Neural cell (in vitro differentiated cells): Measurements from ENCODE around the gene MYO1F. TPM values are rescaled to one million over a fixed set of nuclear protein-coding genes. Genes with fewer than 3 reads are reported as not detected.

Experiments
- H2AFZ ChIP-seq: fragments of 200-600, 300-800 bp; sonication (generic), shearing (Covaris generic); 2 replicates; pipeline ENCODE4 v1.6.0; 2014; ENCODE audit warnings: low read depth, mild to moderate bottlenecking, antibody characterized with exemption, low read length, moderate library complexity
- H3F3A ChIP-seq: fragments of 200-600 bp; shearing (Covaris generic); 2 replicates; pipeline ENCODE4 v1.6.1; 2016; ENCODE audit warnings: mild to moderate bottlenecking, moderate library complexity, mixed read lengths, antibody characterized with exemption, low read length; ENCODE audit not compliant: insufficient read depth, poor library complexity, severe bottlenecking
- H3K27ac ChIP-seq: fragments of 200-600, 300-800 bp; sonication (generic), shearing (Covaris generic); 2 replicates; pipeline ENCODE4 v1.5.1; 2014; ENCODE audit warnings: mild to moderate bottlenecking, low read length, moderate library complexity
- H3K27me3 ChIP-seq: fragments of 300-800, 200-600 bp; sonication (generic), shearing (Covaris generic); 2 replicates; pipeline ENCODE4 v1.6.0; 2014; ENCODE audit warnings: mild to moderate bottlenecking, low read depth, low read length, moderate library complexity; ENCODE audit not compliant: insufficient read depth
- H3K36me3 ChIP-seq: fragments of 300-800, 200-600 bp; sonication (generic), shearing (Covaris generic); 2 replicates; pipeline ENCODE4 v1.5.1; 2014; ENCODE audit warnings: mild to moderate bottlenecking, antibody characterized with exemption, low read length, moderate library complexity; ENCODE audit not compliant: insufficient read depth
- H3K4me2 ChIP-seq: fragments of 300-800, 200-600 bp; sonication (generic), shearing (Covaris generic); 2 replicates; pipeline ENCODE4 v1.6.0; 2014; ENCODE audit warnings: mild to moderate bottlenecking, low read length
- H3K4me3 ChIP-seq: fragments of 300-800, 200-600 bp; sonication (generic), shearing (Covaris generic); 2 replicates; pipeline ENCODE4 v1.5.1; 2014; ENCODE audit warnings: mild to moderate bottlenecking, low read length, moderate library complexity
- H3K79me2 ChIP-seq: fragments of 200-600 bp; shearing (Covaris generic); replicated peaks from 2 replicates; pipeline ENCODE4 v1.6.0; 2014; ENCODE audit warnings: mild to moderate bottlenecking, low read length, moderate library complexity; ENCODE audit not compliant: insufficient read depth
- H3K9ac ChIP-seq: fragments of 300-800, 200-600 bp; sonication (generic), shearing (Covaris generic); 2 replicates; pipeline ENCODE4 v1.6.1; 2016; ENCODE audit warnings: mild to moderate bottlenecking, low read length, mixed read lengths
- H3K9me2 ChIP-seq: fragments of 200-600 bp; shearing (Covaris generic); 2 replicates; pipeline ENCODE4 v1.6.1; 2016; ENCODE audit warnings: mild to moderate bottlenecking, low read length, mixed read lengths; ENCODE audit not compliant: insufficient read depth
- H3K9me3 ChIP-seq: fragments of 200-600, 300-800 bp; sonication (generic), shearing (Covaris generic); 2 replicates; pipeline ENCODE4 v1.6.1; 2016; ENCODE audit warnings: mild to moderate bottlenecking, mixed run types, low read length, moderate library complexity, mixed read lengths
- H4K20me1 ChIP-seq: fragments of 200-600 bp; shearing (Covaris generic); 2 replicates; pipeline ENCODE4 v1.6.1; 2016; ENCODE audit warnings: mild to moderate bottlenecking, mixed run types; ENCODE audit not compliant: insufficient read depth
- CTCF ChIP-seq: fragments of 450-650 bp; IDR thresholded peaks from 2 replicates; pipeline ENCODE4 v1.5.1; 2014; ENCODE audit warnings: antibody characterized with exemption, mild to moderate bottlenecking, moderate library complexity; ENCODE audit not compliant: poor library complexity, severe bottlenecking
- EP300 ChIP-seq: fragments of 450-650 bp; conservative IDR thresholded peaks from 2 replicates; pipeline ENCODE4 v1.6.1; 2014; ENCODE audit warnings: antibody characterized with exemption, mild to moderate bottlenecking, moderate library complexity; ENCODE audit not compliant: poor library complexity, severe bottlenecking
- EZH2 ChIP-seq: fragments of 200-600, 300-800 bp; shearing (Covaris generic), sonication (generic); IDR thresholded peaks from 2 replicates; pipeline ENCODE4 v1.6.1; 2014; ENCODE audit warnings: antibody characterized with exemption, low read length, borderline replicate concordance, mild to moderate bottlenecking; ENCODE audit not compliant: insufficient read depth, poor library complexity, severe bottlenecking
- MXI1 ChIP-seq: fragments of 450-650 bp; conservative IDR thresholded peaks from 2 replicates; pipeline ENCODE4 v1.6.1; 2014; ENCODE audit warnings: antibody characterized with exemption, mild to moderate bottlenecking; ENCODE audit not compliant: poor library complexity, severe bottlenecking
- POLR2AphosphoS5 ChIP-seq: IDR thresholded peaks from 2 replicates; pipeline ENCODE4 v1.6.1; 2012
- RAD21 ChIP-seq: fragments of 450-650 bp; conservative IDR thresholded peaks from 2 replicates; pipeline ENCODE4 v1.6.1; 2014; ENCODE audit warnings: antibody characterized with exemption, mild to moderate bottlenecking, moderate library complexity
- SMC3 ChIP-seq: fragments of 450-650 bp; conservative IDR thresholded peaks from 2 replicates; pipeline ENCODE4 v1.6.1; 2014; ENCODE audit warnings: antibody characterized with exemption, mild to moderate bottlenecking, moderate library complexity; ENCODE audit not compliant: poor library complexity
- TAF1 ChIP-seq: IDR thresholded peaks from 2 replicates; pipeline ENCODE4 v1.6.1; 2012; ENCODE audit warnings: low read depth
- polyA plus RNA-seq: library from polyadenylated mRNA; depleted of rRNA; stranded (reverse); fragments of >200 nt; gene quantifications from 2 replicates; pipeline ENCODE4 v1.2.3, GENCODE V29; 2014
- TF ChIP-seq, protein P1 (sequence below): IDR thresholded peaks from 2 replicates; pipeline ENCODE4 v1.6.1; 2012; ENCODE audit warnings: borderline replicate concordance

The MYO1F gene
- polyA plus RNA-seq, 1 donor from 2014 or later: 0.40 TPM

DNA sequence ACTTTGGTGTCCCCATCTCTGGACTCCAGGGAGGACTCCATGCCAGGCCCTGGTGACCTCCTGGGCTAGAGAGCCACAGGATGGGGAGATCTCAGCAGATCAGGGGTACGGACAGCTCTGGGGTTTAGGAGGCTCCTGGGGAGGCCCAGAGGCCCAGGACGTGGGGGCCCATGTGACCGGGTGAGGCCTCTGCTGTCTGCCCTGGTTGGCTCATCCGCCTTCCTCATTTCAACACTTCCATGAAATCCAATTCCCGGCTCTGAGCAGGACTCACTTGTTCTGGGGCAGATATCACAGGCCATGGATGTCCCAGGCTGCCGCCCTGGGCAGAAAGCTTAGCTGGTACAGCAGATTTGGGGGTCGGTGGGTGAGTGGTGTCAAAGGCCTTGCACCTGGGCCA, 73.7 kb downstream of the MYO1F start (continued):
- TF ChIP-seq CTCF: no peak

GRCh38 chr19:8501981-8502380, 75.3 kb downstream of the MYO1F start:
- no peak for TF ChIP-seq TAF1
- TF ChIP-seq EZH2: no peak
- TF ChIP-seq, protein P1, sequence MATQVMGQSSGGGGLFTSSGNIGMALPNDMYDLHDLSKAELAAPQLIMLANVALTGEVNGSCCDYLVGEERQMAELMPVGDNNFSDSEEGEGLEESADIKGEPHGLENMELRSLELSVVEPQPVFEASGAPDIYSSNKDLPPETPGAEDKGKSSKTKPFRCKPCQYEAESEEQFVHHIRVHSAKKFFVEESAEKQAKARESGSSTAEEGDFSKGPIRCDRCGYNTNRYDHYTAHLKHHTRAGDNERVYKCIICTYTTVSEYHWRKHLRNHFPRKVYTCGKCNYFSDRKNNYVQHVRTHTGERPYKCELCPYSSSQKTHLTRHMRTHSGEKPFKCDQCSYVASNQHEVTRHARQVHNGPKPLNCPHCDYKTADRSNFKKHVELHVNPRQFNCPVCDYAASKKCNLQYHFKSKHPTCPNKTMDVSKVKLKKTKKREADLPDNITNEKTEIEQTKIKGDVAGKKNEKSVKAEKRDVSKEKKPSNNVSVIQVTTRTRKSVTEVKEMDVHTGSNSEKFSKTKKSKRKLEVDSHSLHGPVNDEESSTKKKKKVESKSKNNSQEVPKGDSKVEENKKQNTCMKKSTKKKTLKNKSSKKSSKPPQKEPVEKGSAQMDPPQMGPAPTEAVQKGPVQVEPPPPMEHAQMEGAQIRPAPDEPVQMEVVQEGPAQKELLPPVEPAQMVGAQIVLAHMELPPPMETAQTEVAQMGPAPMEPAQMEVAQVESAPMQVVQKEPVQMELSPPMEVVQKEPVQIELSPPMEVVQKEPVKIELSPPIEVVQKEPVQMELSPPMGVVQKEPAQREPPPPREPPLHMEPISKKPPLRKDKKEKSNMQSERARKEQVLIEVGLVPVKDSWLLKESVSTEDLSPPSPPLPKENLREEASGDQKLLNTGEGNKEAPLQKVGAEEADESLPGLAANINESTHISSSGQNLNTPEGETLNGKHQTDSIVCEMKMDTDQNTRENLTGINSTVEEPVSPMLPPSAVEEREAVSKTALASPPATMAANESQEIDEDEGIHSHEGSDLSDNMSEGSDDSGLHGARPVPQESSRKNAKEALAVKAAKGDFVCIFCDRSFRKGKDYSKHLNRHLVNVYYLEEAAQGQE: no peak
- TF ChIP-seq POLR2AphosphoS5: no peak
- no peak for TF ChIP-seq SMC3
- TF ChIP-seq RAD21: no peak
- no peak for TF ChIP-seq MXI1
- no peak for TF ChIP-seq EP300
- no peak for TF ChIP-seq CTCF
- no peaks in the 10 kb centered on the region for H4K20me1 ChIP-seq
- no peaks in the 10 kb centered on the region for H3K27me3 ChIP-seq
- H3F3A ChIP-seq: no peaks in the 10 kb centered on the region
- H3K4me3 ChIP-seq: no peak overlapping the region
- no peak overlapping the region for H3K9ac ChIP-seq
- no peak overlapping the region for H3K27ac ChIP-seq
- no peak overlapping the region for H3K4me2 ChIP-seq
- H3K9me3 ChIP-seq: no peaks in the 10 kb centered on the region
- H3K79me2 ChIP-seq: no peaks in the 10 kb centered on the region
- no peak overlapping the region for H2AFZ ChIP-seq
- no peaks in the 10 kb centered on the region for H3K36me3 ChIP-seq
- no peaks in the 10 kb centered on the region for H3K9me2 ChIP-seq

DNA sequence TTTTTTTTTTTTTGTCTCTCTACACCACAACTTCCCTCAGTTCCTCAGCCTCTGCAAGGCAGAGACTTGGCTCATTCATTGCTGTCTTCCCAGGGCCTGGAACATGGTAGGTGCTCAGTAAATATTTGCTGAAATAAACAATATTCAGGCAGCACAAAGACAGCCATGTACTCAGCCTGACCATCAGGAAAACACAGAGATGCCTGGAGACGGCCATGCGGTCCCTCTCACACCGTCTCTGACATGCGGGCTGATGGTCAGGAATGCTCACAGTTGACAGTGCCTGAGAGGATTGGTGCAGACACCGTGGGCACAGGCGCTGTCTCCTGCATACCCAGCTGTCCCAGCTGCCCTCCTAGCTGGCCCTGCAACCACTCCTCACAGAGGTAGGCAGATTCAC, 75.7 kb downstream of the MYO1F start:
- no peaks in the 10 kb centered on the region for H3K27me3 ChIP-seq
- H3K79me2 ChIP-seq: no peaks in the 10 kb centered on the region
- no peak overlapping the region for H3K4me3 ChIP-seq
- H4K20me1 ChIP-seq: no peaks in the 10 kb centered on the region
- H3K9me2 ChIP-seq: no peaks in the 10 kb centered on the region
- no peak overlapping the region for H3K4me2 ChIP-seq
- no peaks in the 10 kb centered on the region for H3K36me3 ChIP-seq
- H3K27ac ChIP-seq: no peak overlapping the region
- no peak for TF ChIP-seq RAD21
- no peak for TF ChIP-seq EP300
- H3F3A ChIP-seq: no peaks in the 10 kb centered on the region
- H3K9me3 ChIP-seq: no peaks in the 10 kb centered on the region
- H2AFZ ChIP-seq: no peak overlapping the region
- no peak overlapping the region for H3K9ac ChIP-seq
